Dedifferentiated amniotic fluid mesenchymal stem cell (primary cell): ENCODE data around the gene ZNF804B.

Source experiments
- DNase-seq: peaks from one replicate; pipeline ENCODE4 v3.0.0-alpha.2; 2016; ENCODE audit errors: extremely low spot score

The ZNF804B gene

GRCh38 chr7:88967432-88967831 is 207.9 kb downstream of the ZNF804B start:
- DNase-seq = no peak

GRCh38 chr7:88969167-88969566 is 209.7 kb downstream of the ZNF804B start:
- no peak for DNase-seq

GRCh38 chr7:88985295-88985694 is 225.8 kb downstream of the ZNF804B start:
- no peak for DNase-seq

- no peak for DNase-seq
These were observed 241.8 kb downstream of the ZNF804B start for GRCh38 chr7:89001306-89001705.

- DNase-seq = no peak
These were observed 243.8 kb downstream of the ZNF804B start for GRCh38 chr7:89002981-89003956.

GRCh38 chr7:89012016-89012415 is 252.5 kb downstream of the ZNF804B start:
- no peak for DNase-seq

GRCh38 chr7:89017695-89018094 is 258.2 kb downstream of the ZNF804B start:
- no peak for DNase-seq

- DNase-seq = no peak
These were observed 262.2 kb downstream of the ZNF804B start for GRCh38 chr7:89021741-89022140.

- no peak for DNase-seq
These were observed 263.7 kb downstream of the ZNF804B start for GRCh38 chr7:89023206-89023605.

GRCh38 chr7:89023877-89024276 is 264.4 kb downstream of the ZNF804B start:
- no peak for DNase-seq

- no peak for DNase-seq
These were observed 268.3 kb downstream of the ZNF804B start for GRCh38 chr7:89027781-89028180.

GRCh38 chr7:89028319-89028718 is 268.8 kb downstream of the ZNF804B start:
- no peak for DNase-seq

GRCh38 chr7:89029864-89030263 is 270.4 kb downstream of the ZNF804B start:
- DNase-seq = no peak

GRCh38 chr7:89041240-89041639 is 281.7 kb downstream of the ZNF804B start:
- DNase-seq = no peak

- DNase-seq = no peak
These were observed 283.4 kb downstream of the ZNF804B start for GRCh38 chr7:89042940-89043339.

GRCh38 chr7:89049043-89049442 is 289.5 kb downstream of the ZNF804B start:
- DNase-seq = no peak

GRCh38 chr7:89053130-89053529 is 293.6 kb downstream of the ZNF804B start:
- no peak for DNase-seq

GRCh38 chr7:89054361-89054760 is 294.9 kb downstream of the ZNF804B start:
- DNase-seq = no peak

- DNase-seq = no peak
These were observed 300.7 kb downstream of the ZNF804B start for GRCh38 chr7:89060234-89060633.

- no peak for DNase-seq
These were observed 305.3 kb downstream of the ZNF804B start for GRCh38 chr7:89064831-89065230.

- DNase-seq = no peak
These were observed 307.5 kb downstream of the ZNF804B start for GRCh38 chr7:89067048-89067447.

- DNase-seq = no peak
These were observed 312.6 kb downstream of the ZNF804B start for GRCh38 chr7:89072081-89072480.

GRCh38 chr7:89073776-89074175 is 314.3 kb downstream of the ZNF804B start:
- DNase-seq = no peak

GRCh38 chr7:89077992-89078391 is 318.5 kb downstream of the ZNF804B start:
- DNase-seq = no peak
